PC-9 (cell line): Measurements from ENCODE around the gene RFK.

ENCODE experiments used
- CTCF ChIP-seq: fragments of 200-600 bp; sonication (generic); conservative IDR thresholded peaks from 2 replicates; pipeline ENCODE4 v1.6.1; 2017; ENCODE audit warnings: mixed run types, antibody characterized with exemption, mild to moderate bottlenecking, moderate library complexity
- EZH2 ChIP-seq: fragments of 200-600 bp; sonication (generic); IDR thresholded peaks from 2 replicates; pipeline ENCODE4 v1.8.0; 2017; ENCODE audit warnings: antibody characterized with exemption, low read depth

GRCh38 chr9:76399856-76400255 is 5.6 kb upstream of the RFK start:
- TF ChIP-seq CTCF (no peak), EZH2 (no peak)
